ENCODE measurements around the gene STK24. TPM values are rescaled to one million over a fixed set of nuclear protein-coding genes. Genes with fewer than 3 reads are reported as not detected.
A peak's percentile ranks its signal among the peaks of the same experiment; 100 is the strongest.
"Not testable (repeated sequence)": the region's sequence is repeated elsewhere in the genome, so short reads cannot be mapped to it uniquely, and the experiment has no call there.

STK24 gene
- total and polyA plus RNA-seq, 10 of the 15 experiments (the other 5 are each of a cell fraction or from before 2014, with no cell fraction given) = 7.5 to 115 (median 52.9) TPM

- H3K4me2 ChIP-seq (ENCODE audit: control insufficient read depth, insufficient read depth) = no peak overlapping the region
- no peaks in the 10 kb centered on the region for H3K4me1 ChIP-seq (ENCODE audit: control insufficient read depth, insufficient read depth, low read length)
- in situ Hi-C loops (cut with MboI) = no loop called here
- ATAC-seq (no peak), DNase-seq (ENCODE audit: low read depth, low spot score) (no peak), FAIRE-seq (no peak)
- H3K27ac ChIP-seq (ENCODE audit: control insufficient read depth, insufficient read depth) = no peak overlapping the region
- H3K79me2 ChIP-seq (ENCODE audit: control insufficient read depth, insufficient read depth, low read length) = no peaks in the 10 kb centered on the region
- intact Hi-C loops (cut with micrococcal nuclease; ENCODE audit: unreplicated experiment) = no loop called here
- WGBS (ENCODE audit: insufficient coverage, insufficient replicate concordance, low lambda C conversion rate, missing lambda C conversion rate) = 24% methylated on average over 6 of the region's 6 CpGs
- no peaks in the 10 kb centered on the region for H4K20me1 ChIP-seq (ENCODE audit: control insufficient read depth, insufficient read depth)
- ChIA-PET SMC1A (ENCODE audit: uncharacterized antibody, unreplicated experiment) (interaction anchor here (1.4 kb wide), 1 partner anchor 10 kb away, joined by 3 read pairs; no protein-coding TSS in a partner anchor), CTCF (interaction anchor here (0.7 kb wide), 1 partner anchor 43 kb away, joined by 3 read pairs; no protein-coding TSS in a partner anchor), POLR2A (no interaction called here), RAD21 (ENCODE audit: unreplicated experiment) (no interaction called here)
- no peaks in the 10 kb centered on the region for H3K36me3 ChIP-seq (ENCODE audit: control insufficient read depth in 2 of 2, insufficient read depth in 2 of 2, low read length in 1 of 2)
- H3K9ac ChIP-seq (ENCODE audit: control insufficient read depth, insufficient read depth, low read length) = no peak overlapping the region
- no peak overlapping the region for H3K4me3 ChIP-seq
- no TSS peak for BruUV-seq (replicated peaks)
- 0 out of 4 replicates have a peak, but pooled peaks of 1 of the 2 experiments have one; percentile 7 for TF ChIP-seq IKZF2 (IDR thresholded peaks at IDR 0.05)
- no peak for TF ChIP-seq CREM (IDR thresholded peaks at IDR 0.05; ENCODE audit: low read depth)
- H3K27me3 ChIP-seq (replicated peaks in 1 of 2; ENCODE audit: control insufficient read depth in 2 of 2, insufficient read depth in 2 of 2, low read length in 1 of 2) = no peaks in the 10 kb centered on the region; a peak in 1 of 4 replicates
- no peaks in the 10 kb centered on the region for H3K9me3 ChIP-seq (replicated peaks; ENCODE audit: control insufficient read depth, insufficient read depth, low read length)
- no peak overlapping the region for H2AFZ ChIP-seq (ENCODE audit: control insufficient read depth, low read depth, low read length)
These were observed 46.0 kb upstream of the STK24 start for GRCh38 chr13:98622931-98623331.

- CTCF ChIA-PET = interaction anchor here (0.7 to 1.0 kb wide), 2 partner anchors 34 to 93 kb away, joined by 3 read pairs; no protein-coding TSS in a partner anchor
- no peak for DNase-seq (ENCODE audit: low read depth, low spot score)
- FAIRE-seq = no peak
- no peak overlapping the region for H3K27ac ChIP-seq (ENCODE audit: control insufficient read depth, insufficient read depth)
- H2AFZ ChIP-seq (ENCODE audit: control insufficient read depth, low read depth, low read length) = no peak overlapping the region
- intact Hi-C loops (cut with micrococcal nuclease; ENCODE audit: unreplicated experiment) (no loop called here), in situ Hi-C loops (cut with MboI) (no loop called here)
- BruUV-seq (replicated peaks) = no TSS peak
- no peak overlapping the region for H3K4me3 ChIP-seq
- H3K4me2 ChIP-seq (ENCODE audit: control insufficient read depth, insufficient read depth) = no peak overlapping the region
- H3K4me1 ChIP-seq (ENCODE audit: control insufficient read depth, insufficient read depth, low read length) = no peaks in the 10 kb centered on the region
- 61% methylated on average over 3 of the region's 3 CpGs for WGBS (ENCODE audit: insufficient coverage, insufficient replicate concordance, low lambda C conversion rate, missing lambda C conversion rate)
- RAD21 ChIA-PET (ENCODE audit: unreplicated experiment) = no interaction called here
- POLR2A ChIA-PET = no interaction called here
- ATAC-seq = no peak
- H4K20me1 ChIP-seq (ENCODE audit: control insufficient read depth, insufficient read depth) = no peaks in the 10 kb centered on the region
- no peak for TF ChIP-seq IRF3 (IDR thresholded peaks at IDR 0.05)
- TF ChIP-seq CBFB (IDR thresholded peaks at IDR 0.05; ENCODE audit: low read depth) = no peak
- H3K36me3 ChIP-seq (ENCODE audit: control insufficient read depth in 2 of 2, insufficient read depth in 2 of 2, low read length in 1 of 2) = no peaks in the 10 kb centered on the region
- no peaks in the 10 kb centered on the region for H3K79me2 ChIP-seq (ENCODE audit: control insufficient read depth, insufficient read depth, low read length)
- H3K9ac ChIP-seq (ENCODE audit: control insufficient read depth, insufficient read depth, low read length) = no peak overlapping the region
- H3K27me3 ChIP-seq (replicated peaks in 1 of 2; ENCODE audit: control insufficient read depth in 2 of 2, insufficient read depth in 2 of 2, low read length in 1 of 2) = no peaks in the 10 kb centered on the region; a peak in 1 of 4 replicates
- no peaks in the 10 kb centered on the region for H3K9me3 ChIP-seq (replicated peaks; ENCODE audit: control insufficient read depth, insufficient read depth, low read length)
- SMC1A ChIA-PET (ENCODE audit: uncharacterized antibody, unreplicated experiment) = interaction anchor here (1.7 kb wide), 1 partner anchor 34 kb away, joined by 8 read pairs; no protein-coding TSS in a partner anchor
These were observed 42.6 kb upstream of the STK24 start for GRCh38 chr13:98619556-98619955.

GRCh38 chr13:98615595-98615994 lies 38.7 kb upstream of the STK24 start:
- FAIRE-seq; SMC1A ChIA-PET (ENCODE audit: uncharacterized antibody, unreplicated experiment); H3K4me1 ChIP-seq (ENCODE audit: control insufficient read depth, insufficient read depth, low read length); CTCF ChIA-PET; H2AFZ ChIP-seq (ENCODE audit: control insufficient read depth, low read depth, low read length); H3K9ac ChIP-seq (ENCODE audit: control insufficient read depth, insufficient read depth, low read length); BruUV-seq (replicated peaks); in situ Hi-C loops (cut with MboI); H3K27ac ChIP-seq (ENCODE audit: control insufficient read depth, insufficient read depth); intact Hi-C loops (cut with micrococcal nuclease; ENCODE audit: unreplicated experiment); H3K79me2 ChIP-seq (ENCODE audit: control insufficient read depth, insufficient read depth, low read length); H3K9me3 ChIP-seq (replicated peaks; ENCODE audit: control insufficient read depth, insufficient read depth, low read length); H4K20me1 ChIP-seq (ENCODE audit: control insufficient read depth, insufficient read depth); H3K27me3 ChIP-seq (replicated peaks in 1 of 2; ENCODE audit: control insufficient read depth in 2 of 2, insufficient read depth in 2 of 2, low read length in 1 of 2); H3K36me3 ChIP-seq (ENCODE audit: control insufficient read depth in 2 of 2, insufficient read depth in 2 of 2, low read length in 1 of 2); ATAC-seq; H3K4me3 ChIP-seq; H3K4me2 ChIP-seq (ENCODE audit: control insufficient read depth, insufficient read depth); DNase-seq (ENCODE audit: low read depth, low spot score): not testable (repeated sequence)
- RAD21 ChIA-PET (ENCODE audit: unreplicated experiment) = interaction anchor here (0.7 to 1.4 kb wide), 2 partner anchors 70 to 170 kb away, joined by 3 read pairs; no protein-coding TSS in a partner anchor
- 33% methylated on average over 1 of the region's 2 CpGs for WGBS (ENCODE audit: insufficient coverage, insufficient replicate concordance, low lambda C conversion rate, missing lambda C conversion rate)
- POLR2A ChIA-PET = interaction anchor here (0.6 kb wide), 1 partner anchor 261 kb away, joined by 3 read pairs; no protein-coding TSS in a partner anchor
